HepG2 (cell line): ENCODE results near the gene HPS3. TPM values are rescaled to one million over a fixed set of nuclear protein-coding genes. Genes with fewer than 3 reads are reported as not detected.

Experiments used
- ATAC-seq: fragments of 200-7000 bp; cut with Tn5 transposase; 3 replicates; pipeline ENCODE4 v1.9.1; 2020; ENCODE audit warnings: mild to moderate bottlenecking, moderate library complexity
- BruUV-seq: library from RNA; stranded (reverse); fragments of 400-500 nt; replicated peaks from 2 replicates; lab custom pipeline; 2021; lab: Mats Ljungman, UMichigan
- CTCF ChIA-PET: fragments of 300-600 bp; formaldehyde crosslinking; extraction: SDS; loops from one replicate; lab custom pipeline; 2021; ENCODE audit warnings: low total read pairs, inconsistent platforms, low intra/inter-chr PET ratio; lab: Yijun Ruan, JAX
- POLR2A ChIA-PET: fragments of 350-600 bp; sonication (Branson Sonifier 250); formaldehyde crosslinking; loops from one replicate; lab custom pipeline; 2020; ENCODE audit warnings: antibody characterized with exemption, inconsistent platforms; lab: Yijun Ruan, JAX
- DNase-seq: peaks from one replicate; pipeline ENCODE4 v3.0.0-alpha.2; 2015; ENCODE audit warnings: low spot score
- FAIRE-seq: peaks from 3 replicates; lab custom pipeline; 2011; peaks lifted over from hg19 to GRCh38; lab: Jason Lieb, UNC
- H2AFZ ChIP-seq: one replicate; pipeline ENCODE4 v1.6.1; 2011; ENCODE audit warnings: low read length, inconsistent platforms
- H3K27ac ChIP-seq: fragments of 300-600 bp; 3 replicates; pipeline ENCODE4 v1.8.0; 2011; ENCODE audit warnings: mixed run types, mild to moderate bottlenecking, mixed read lengths, low read length, inconsistent platforms; ENCODE audit not compliant: insufficient read depth; ENCODE audit errors: extremely low read length
- H3K27me3 ChIP-seq, 2 experiments: fragments of 200-600 bp in 1 of 2; 2 replicates in 1 of 2; 3 replicates in 1 of 2; pipeline versions ENCODE4 v1.6.0 to v1.8.0; 2011; ENCODE audit warnings: low read length in 2 of 2, mild to moderate bottlenecking in 2 of 2, moderate library complexity in 2 of 2, inconsistent platforms in 1 of 2; ENCODE audit not compliant: insufficient read depth in 2 of 2, control insufficient read depth in 1 of 2
- H3K36me3 ChIP-seq, 2 experiments: fragments of 200-600 bp in 1 of 2; replicated peaks in 1 of 2; 2 replicates in 1 of 2; 3 replicates in 1 of 2; pipeline versions ENCODE4 v1.5.1 to v1.8.0; 2011; ENCODE audit warnings: low read length in 2 of 2, inconsistent platforms in 1 of 2; ENCODE audit not compliant: insufficient read depth in 2 of 2, control insufficient read depth in 1 of 2
- H3K4me1 ChIP-seq: 2 replicates; pipeline ENCODE4 v1.5.1; 2012; ENCODE audit warnings: low read length, inconsistent platforms; ENCODE audit not compliant: insufficient read depth
- H3K4me2 ChIP-seq: 2 replicates; pipeline ENCODE4 v1.6.0; 2011; ENCODE audit warnings: low read depth, low read length, inconsistent platforms
- H3K4me3 ChIP-seq, 3 experiments: fragments of 200-600 bp in 1 of 3; sonication (generic), shearing (Covaris generic) in 1 of 3; replicated peaks in 1 of 3; 2 replicates each; pipeline ENCODE4 v1.5.1; 2011 to 2016; ENCODE audit warnings: low read length in 3 of 3, inconsistent platforms in 2 of 3, low read depth in 2 of 3, mild to moderate bottlenecking in 2 of 3, control low read depth in 1 of 3, mixed read lengths in 1 of 3; ENCODE audit not compliant: insufficient read depth in 1 of 3
- H3K79me2 ChIP-seq: one replicate; pipeline ENCODE4 v1.6.1; 2011; ENCODE audit warnings: low read length, inconsistent platforms; ENCODE audit not compliant: insufficient read depth
- H3K9ac ChIP-seq: 2 replicates; pipeline ENCODE4 v1.6.0; 2011; ENCODE audit warnings: mild to moderate bottlenecking, low read depth, low read length, inconsistent platforms; ENCODE audit not compliant: insufficient read depth
- H3K9me3 ChIP-seq: 2 replicates; pipeline ENCODE4 v1.5.1; 2012; ENCODE audit warnings: mild to moderate bottlenecking, low read length
- H4K20me1 ChIP-seq: 2 replicates; pipeline ENCODE4 v1.6.0; 2011; ENCODE audit warnings: inconsistent platforms, mild to moderate bottlenecking, low read length, moderate library complexity; ENCODE audit not compliant: insufficient read depth
- HMG20B ChIP-seq: conservative IDR thresholded peaks from 2 replicates; pipeline ENCODE4 v1.6.1; 2016; ENCODE audit warnings: missing genetic modification reagents, missing compliant biosample characterization
- KMT2A ChIP-seq: sonication (generic); formaldehyde crosslinking; IDR thresholded peaks from 2 replicates; pipeline ENCODE4 v1.4.0; 2020; ENCODE audit warnings: missing genetic modification reagents
- MAX ChIP-seq: IDR thresholded peaks from 2 replicates; pipeline ENCODE4 v1.6.1; 2012; ENCODE audit warnings: inconsistent platforms
- PHF8 ChIP-seq: sonication (generic); formaldehyde crosslinking; IDR thresholded peaks from 2 replicates; pipeline ENCODE4 v1.5.0; 2020; ENCODE audit warnings: missing genetic modification reagents
- REXO4 ChIP-seq: sonication (generic); formaldehyde crosslinking; IDR thresholded peaks from 2 replicates; pipeline ENCODE4 v1.8.0; 2022; ENCODE audit warnings: missing genetic modification reagents, mild to moderate bottlenecking, borderline replicate concordance
- RNF219 ChIP-seq: sonication (generic); formaldehyde crosslinking; IDR thresholded peaks from 2 replicates; pipeline ENCODE4 v1.5.0; 2020; ENCODE audit warnings: mild to moderate bottlenecking, missing genetic modification reagents
- TOE1 ChIP-seq: sonication (generic); formaldehyde crosslinking; IDR thresholded peaks from 2 replicates; pipeline ENCODE4 v1.4.0; 2020; ENCODE audit warnings: mild to moderate bottlenecking, missing genetic modification reagents
- ZNF33B ChIP-seq: sonication (generic); formaldehyde crosslinking; IDR thresholded peaks from 2 replicates; pipeline ENCODE4 v1.5.1; 2020; ENCODE audit warnings: mild to moderate bottlenecking, missing genetic modification reagents
- ZNF646 ChIP-seq: sonication (generic); formaldehyde crosslinking; IDR thresholded peaks from 2 replicates; pipeline ENCODE4 v1.9.0; 2021; ENCODE audit warnings: mild to moderate bottlenecking, missing genetic modification reagents
- WGBS: methylation state at CpG from one replicate; pipeline ENCODE4 v1.1.6; 2017; ENCODE audit warnings: low lambda C conversion rate; 5-methylcytosine and 5-hydroxymethylcytosine counted together
- in situ Hi-C: cut with HindIII; loops from 2 replicates; pipeline ENCODE4 v1.10.0; 2017; ENCODE audit warnings: low pct_unique_long_range_greater_than_20kb; ENCODE audit not compliant: extremely low pct_ligation_motif_present
- intact Hi-C: fragments of 100-400 bp; cut with micrococcal nuclease; formaldehyde crosslinking; loops from one replicate; pipeline ENCODE4 v1.10.0; 2022; ENCODE audit not compliant: unreplicated experiment
- polyA plus RNA-seq, 8 experiments: library from polyadenylated mRNA; depleted of rRNA in 3 of 8; stranded (reverse) in 7 of 8; unstranded in 1 of 8; fragments of >200 nt; fragmentation: Illumina TruSeq in 4 of 8; extraction: Trizol in 4 of 8; gene quantifications; 2 replicates each; pipeline versions ENCODE4 v1.2.1 to v1.2.3, GENCODE V29; 2011 to 2016; ENCODE audit warnings: low read depth in 4 of 8, missing spikeins in 1 of 8, mixed read lengths in 1 of 8; ENCODE audit not compliant: insufficient read depth in 1 of 8
- total RNA-seq, 5 experiments: library from RNA; depleted of rRNA; stranded (reverse); fragments of >200 nt; fragmentation: Illumina TruSeq; extraction: Trizol; gene quantifications; 2 replicates each; pipeline ENCODE4 v1.2.3, GENCODE V29; 2016; ENCODE audit warnings: low read depth in 1 of 5

Gene HPS3
- total and polyA plus RNA-seq, 2 of the 13 experiments (the other 11 are each of a cell fraction or from before 2014, with no cell fraction given) = 9.5 to 18.9 TPM

GRCh38 chr3:149091983-149092382 is 37.5 kb upstream of the HPS3 start:
- Histone ChIP-seq H3K9ac (no peak overlapping the region), H3K9me3 (no peaks in the 10 kb centered on the region), H3K4me3 (no peak overlapping the region), H4K20me1 (no peaks in the 10 kb centered on the region), H3K4me1 (peaks cover 9% of the 10 kb centered on the region; the same call in 1 of the 2 replicates), H3K79me2 (no peaks in the 10 kb centered on the region), H2AFZ (no peak overlapping the region), H3K4me2 (no peak overlapping the region), H3K27me3 (no peaks in the 10 kb centered on the region; a peak in 2 of 5 replicates), H3K36me3 (no peaks in the 10 kb centered on the region), H3K27ac (no peak overlapping the region)
- 61% methylated on average over 4 of the region's 4 CpGs for WGBS
- TF ChIP-seq REXO4 (CRISPR knock-in tag) (no peak), PHF8 (CRISPR knock-in tag) (no peak)
- BruUV-seq = no TSS peak
- intact Hi-C loops (loop anchor here (5.0 kb wide), 1 partner anchor 950 kb away; no protein-coding TSS in a partner anchor), in situ Hi-C loops (no loop called here)
- DNase-seq (no peak), FAIRE-seq (no peak), ATAC-seq (no peak)
- POLR2A ChIA-PET = no interaction called here
- CTCF ChIA-PET = no interaction called here

GRCh38 chr3:149095487-149095886 is 34.0 kb upstream of the HPS3 start:
- no peaks in the 10 kb centered on the region for H3K36me3 ChIP-seq
- no TSS peak for BruUV-seq
- intact Hi-C loops (no loop called here), in situ Hi-C loops (no loop called here)
- ChIA-PET CTCF (no interaction called here), POLR2A (no interaction called here)
- no peak overlapping the region for H3K4me3 ChIP-seq
- H3K4me1 ChIP-seq = peaks cover 9% of the 10 kb centered on the region; the same call in 1 of the 2 replicates
- H3K27me3 ChIP-seq = no peaks in the 10 kb centered on the region; a peak in 1 of 5 replicates
- no peak overlapping the region for H3K4me2 ChIP-seq
- WGBS = 62% methylated on average over 4 of the region's 4 CpGs
- H2AFZ ChIP-seq = no peak overlapping the region
- FAIRE-seq (no peak), ATAC-seq (no peak), DNase-seq (no peak)
- H3K9ac ChIP-seq = no peak overlapping the region
- H3K27ac ChIP-seq = no peak overlapping the region
- no peaks in the 10 kb centered on the region for H4K20me1 ChIP-seq
- no peaks in the 10 kb centered on the region for H3K79me2 ChIP-seq
- H3K9me3 ChIP-seq = no peaks in the 10 kb centered on the region
- no peak for TF ChIP-seq ZNF646 (CRISPR knock-in tag)
- TF ChIP-seq HMG20B (CRISPR knock-in tag) = no peak
- TF ChIP-seq ZNF33B = no peak
- TF ChIP-seq MAX = no peak
- TF ChIP-seq TOE1 (CRISPR knock-in tag) = no peak
- TF ChIP-seq RNF219 (CRISPR knock-in tag) = no peak
- no peak for TF ChIP-seq KMT2A (CRISPR knock-in tag)
